GM19452 (cell line): ENCODE data around the gene FOXC1.

Experiments used
- ATAC-seq: cut with Tn5 transposase; IDR thresholded peaks from one replicate; pipeline ENCODE4 v1.9.1; 2021; ENCODE audit not compliant: unreplicated experiment

Gene FOXC1

GRCh38 chr6:1598886-1599285 lies 10.8 kb upstream of the FOXC1 start:
- no peak for ATAC-seq

GRCh38 chr6:1599469-1599868 lies 10.2 kb upstream of the FOXC1 start:
- ATAC-seq = no peak

DNA sequence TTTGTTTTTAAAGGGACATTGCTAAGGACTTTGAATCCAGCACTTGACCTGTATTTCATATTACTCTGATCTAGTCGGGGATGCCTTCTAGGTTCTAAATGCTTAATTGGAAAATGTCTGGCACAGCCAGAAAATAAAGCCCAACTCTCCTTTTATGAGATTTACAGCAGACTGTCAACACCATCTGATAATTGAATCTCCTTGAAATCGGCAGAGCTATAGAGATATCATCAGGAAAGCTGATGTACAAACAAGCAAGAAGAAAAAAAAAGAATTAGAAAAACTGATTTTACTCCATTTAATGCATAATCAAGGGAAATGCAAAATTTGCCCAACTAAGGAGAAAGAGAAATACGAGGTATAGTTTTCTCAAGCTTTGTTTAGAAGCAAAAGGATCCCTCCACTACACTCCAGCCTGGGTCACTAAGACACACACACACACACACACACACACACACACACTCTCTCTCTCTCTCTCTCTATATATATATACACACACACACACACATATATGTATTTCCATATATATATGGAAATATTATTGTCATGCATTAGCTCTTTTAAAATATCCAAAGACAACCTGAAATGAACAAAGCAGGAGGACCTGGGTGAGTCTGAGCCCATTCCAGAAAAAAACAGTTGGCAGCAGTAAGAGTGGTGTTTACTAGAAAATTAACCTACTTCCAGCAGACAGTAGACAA lies 9.5 kb upstream of the FOXC1 start:
- no peak for ATAC-seq

- no peak for ATAC-seq
Observed at GRCh38 chr6:1600764-1601157, 9.0 kb upstream of the FOXC1 start.

GRCh38 chr6:1601158-1602048 lies 8.3 kb upstream of the FOXC1 start:
- no peak for ATAC-seq

GRCh38 chr6:1602049-1602713 lies 7.5 kb upstream of the FOXC1 start:
- no peak for ATAC-seq

- no peak for ATAC-seq
Observed at GRCh38 chr6:1603708-1604107, 6.0 kb upstream of the FOXC1 start.

DNA sequence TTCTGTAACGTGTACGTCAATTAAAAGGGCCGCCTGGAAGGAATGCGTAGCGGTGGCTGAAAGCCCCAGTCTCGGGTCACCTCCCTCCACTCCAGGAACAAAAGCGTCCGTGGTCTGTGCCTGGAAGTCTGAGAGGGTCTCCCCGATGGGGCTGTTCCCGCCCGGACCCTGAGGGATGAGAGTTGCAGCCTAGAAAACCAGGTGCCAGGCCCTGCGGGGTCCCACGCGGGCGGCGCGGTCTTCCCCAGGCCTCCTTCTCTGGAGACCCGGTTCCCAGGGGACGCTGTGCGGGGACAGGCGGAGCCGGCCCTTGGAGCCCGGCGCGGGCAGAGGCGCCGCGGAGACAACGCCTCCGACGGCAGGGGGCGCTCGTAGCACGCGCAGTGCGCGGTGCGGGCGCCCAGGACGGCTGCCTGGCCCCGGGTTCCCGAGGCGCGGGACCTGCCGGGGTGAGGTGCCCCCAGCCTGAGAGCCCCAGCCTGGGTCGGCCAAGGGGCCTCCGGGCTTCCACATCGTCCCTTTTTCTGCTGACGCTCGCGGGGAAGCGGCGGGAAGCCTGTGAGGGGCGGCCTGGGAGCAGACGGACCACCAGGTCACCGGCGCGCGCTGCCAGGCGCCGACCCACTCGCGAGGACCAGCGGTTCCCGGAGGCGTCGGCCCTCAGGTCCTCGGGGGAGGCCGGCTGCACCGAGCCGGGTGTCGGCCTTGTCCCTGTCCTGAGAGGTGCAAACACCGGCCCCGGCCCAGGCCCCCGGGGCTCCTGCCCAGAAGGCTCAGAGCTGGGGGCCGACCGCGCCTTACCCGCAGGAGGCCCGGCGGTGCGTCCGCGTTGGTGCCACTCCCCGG lies 5.3 kb upstream of the FOXC1 start:
- no peak for ATAC-seq

GRCh38 chr6:1605004-1605892 lies 4.5 kb upstream of the FOXC1 start:
- no peak for ATAC-seq

DNA sequence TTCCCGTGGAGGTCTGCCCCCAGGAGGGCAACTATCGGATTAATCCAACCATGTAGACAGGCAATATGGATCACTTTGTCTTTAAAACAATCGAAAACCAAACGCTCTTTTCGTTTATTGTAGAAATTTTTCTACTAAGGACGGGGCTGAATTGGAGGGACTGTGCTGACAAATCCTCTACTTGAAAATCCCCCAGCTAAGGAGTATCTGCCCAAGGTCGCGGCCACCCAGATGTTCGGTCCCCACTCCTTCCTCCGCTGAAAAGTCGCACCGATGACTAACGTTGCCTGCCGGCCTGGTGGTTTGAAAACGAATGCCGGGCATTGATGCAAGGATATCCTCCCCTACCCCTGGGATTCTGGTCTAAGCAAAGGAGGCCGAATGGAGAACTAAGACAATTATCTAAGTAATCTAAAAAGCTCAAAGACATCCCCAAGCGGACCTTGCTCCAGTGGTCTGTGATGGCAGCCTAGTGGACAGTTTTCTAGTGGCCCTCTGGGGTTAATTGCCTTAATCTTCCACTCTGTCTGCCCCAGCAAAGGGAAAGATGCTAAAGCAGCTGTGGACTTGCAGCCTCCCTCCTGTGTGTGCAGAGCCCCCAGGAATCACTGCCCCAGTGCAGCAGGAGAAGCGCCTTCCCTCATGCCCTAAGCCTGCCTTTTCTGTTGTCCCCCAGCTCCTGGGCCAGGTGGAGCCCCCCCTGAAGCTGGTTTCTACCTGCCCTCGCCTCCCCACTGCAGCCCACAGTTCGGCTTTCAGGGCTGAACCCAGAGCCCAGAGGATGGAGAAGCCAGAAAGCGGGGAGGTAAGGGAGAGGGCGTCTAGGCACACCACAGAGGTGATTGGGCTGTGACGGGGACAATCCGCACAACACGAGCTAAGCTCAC lies 3.6 kb upstream of the FOXC1 start:
- ATAC-seq = no peak

DNA sequence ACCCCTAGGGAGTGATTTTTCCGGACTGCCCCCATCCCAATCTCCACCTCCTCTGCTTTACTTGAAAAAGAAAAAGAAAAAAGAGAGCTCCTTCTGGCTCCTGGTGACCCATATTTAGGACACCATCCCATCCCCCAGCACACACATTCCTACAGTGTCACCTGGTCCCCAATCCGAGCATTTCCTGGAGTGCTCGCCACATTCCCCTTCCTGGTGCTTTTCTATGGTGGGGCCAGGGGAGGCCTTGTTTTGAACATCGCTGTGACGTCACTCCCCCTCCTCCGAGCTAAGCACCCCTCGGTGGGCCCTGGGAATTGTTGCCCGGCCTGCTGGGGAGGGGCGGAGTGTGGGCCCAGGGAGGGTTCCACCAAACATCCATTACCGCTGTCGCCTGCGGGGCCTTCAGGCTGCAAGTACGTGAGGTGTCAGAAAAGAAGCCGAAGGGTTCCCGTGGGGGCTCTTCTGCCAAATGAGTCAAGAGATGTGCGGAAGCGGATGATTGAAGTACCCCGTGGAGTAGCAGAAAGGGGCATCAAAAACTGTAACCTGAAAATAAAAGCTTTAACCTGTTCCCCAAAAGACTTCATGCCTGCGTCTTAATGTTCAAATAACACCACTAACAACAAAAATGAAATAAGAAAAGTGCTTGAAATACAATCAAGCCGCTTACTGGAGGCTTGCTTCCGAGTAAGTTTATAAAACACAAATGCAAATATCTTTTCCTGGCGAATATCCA lies 2.8 kb upstream of the FOXC1 start:
- no peak for ATAC-seq

DNA sequence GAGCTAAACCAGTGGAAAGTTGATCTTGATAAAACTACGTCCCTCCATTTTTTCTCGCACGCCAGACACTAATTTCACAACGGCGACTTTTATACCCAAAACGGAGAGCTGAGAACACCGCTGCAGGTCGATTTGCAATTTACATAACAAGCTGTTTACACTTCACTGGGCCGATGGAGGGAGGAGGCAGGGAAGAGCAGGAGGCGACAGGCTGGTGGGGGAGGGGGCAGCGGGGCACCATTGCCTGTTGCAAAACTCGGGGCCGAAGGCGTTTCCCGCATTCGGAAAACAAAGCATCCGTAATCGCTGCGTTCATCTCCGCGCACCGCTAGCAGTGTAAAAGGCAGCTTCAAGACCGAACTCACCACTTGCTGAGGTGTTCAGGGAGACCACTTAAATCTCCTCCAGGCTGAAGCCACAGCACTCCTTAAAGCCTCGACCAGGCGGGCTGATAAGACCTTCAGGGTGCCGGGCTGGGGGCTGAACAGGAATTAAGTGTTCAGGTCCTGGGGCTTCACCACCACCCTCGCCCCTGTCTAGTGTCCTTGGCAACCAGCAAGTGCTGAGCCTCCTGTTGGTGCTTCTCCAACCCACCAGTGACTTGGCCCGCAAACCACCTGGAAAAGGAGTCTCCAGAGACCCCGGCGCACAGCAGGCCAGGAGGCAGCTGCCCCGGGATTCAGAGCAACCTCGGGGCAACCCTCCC lies 2.0 kb upstream of the FOXC1 start:
- ATAC-seq = no peak

- no peak for ATAC-seq
Observed at GRCh38 chr6:1608222-1609040, 1.3 kb upstream of the FOXC1 start.

- no peak for ATAC-seq
Observed at GRCh38 chr6:1609041-1609647, 571 bp upstream of the FOXC1 start.

DNA sequence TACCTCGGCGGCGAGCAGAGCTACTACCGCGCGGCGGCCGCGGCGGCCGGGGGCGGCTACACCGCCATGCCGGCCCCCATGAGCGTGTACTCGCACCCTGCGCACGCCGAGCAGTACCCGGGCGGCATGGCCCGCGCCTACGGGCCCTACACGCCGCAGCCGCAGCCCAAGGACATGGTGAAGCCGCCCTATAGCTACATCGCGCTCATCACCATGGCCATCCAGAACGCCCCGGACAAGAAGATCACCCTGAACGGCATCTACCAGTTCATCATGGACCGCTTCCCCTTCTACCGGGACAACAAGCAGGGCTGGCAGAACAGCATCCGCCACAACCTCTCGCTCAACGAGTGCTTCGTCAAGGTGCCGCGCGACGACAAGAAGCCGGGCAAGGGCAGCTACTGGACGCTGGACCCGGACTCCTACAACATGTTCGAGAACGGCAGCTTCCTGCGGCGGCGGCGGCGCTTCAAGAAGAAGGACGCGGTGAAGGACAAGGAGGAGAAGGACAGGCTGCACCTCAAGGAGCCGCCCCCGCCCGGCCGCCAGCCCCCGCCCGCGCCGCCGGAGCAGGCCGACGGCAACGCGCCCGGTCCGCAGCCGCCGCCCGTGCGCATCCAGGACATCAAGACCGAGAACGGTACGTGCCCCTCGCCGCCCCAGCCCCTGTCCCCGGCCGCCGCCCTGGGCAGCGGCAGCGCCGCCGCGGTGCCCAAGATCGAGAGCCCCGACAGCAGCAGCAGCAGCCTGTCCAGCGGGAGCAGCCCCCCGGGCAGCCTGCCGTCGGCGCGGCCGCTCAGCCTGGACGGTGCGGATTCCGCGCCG lies 994 bp downstream of the FOXC1 start:
- no peak for ATAC-seq

DNA sequence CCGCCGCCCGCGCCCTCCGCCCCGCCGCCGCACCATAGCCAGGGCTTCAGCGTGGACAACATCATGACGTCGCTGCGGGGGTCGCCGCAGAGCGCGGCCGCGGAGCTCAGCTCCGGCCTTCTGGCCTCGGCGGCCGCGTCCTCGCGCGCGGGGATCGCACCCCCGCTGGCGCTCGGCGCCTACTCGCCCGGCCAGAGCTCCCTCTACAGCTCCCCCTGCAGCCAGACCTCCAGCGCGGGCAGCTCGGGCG lies 1.5 kb downstream of the FOXC1 start:
- ATAC-seq = no peak
